GM18502 (cell line): ENCODE measurements around the gene LGALS14.
"Not testable (repeated sequence)": the region's sequence is repeated elsewhere in the genome, so short reads cannot be mapped to it uniquely, and the experiment has no call there.

Experiments
- ATAC-seq: cut with Tn5 transposase; IDR thresholded peaks from one replicate; pipeline ENCODE4 v1.9.1; 2021; ENCODE audit warnings: mild to moderate bottlenecking; ENCODE audit not compliant: unreplicated experiment, poor library complexity

Gene LGALS14

DNA sequence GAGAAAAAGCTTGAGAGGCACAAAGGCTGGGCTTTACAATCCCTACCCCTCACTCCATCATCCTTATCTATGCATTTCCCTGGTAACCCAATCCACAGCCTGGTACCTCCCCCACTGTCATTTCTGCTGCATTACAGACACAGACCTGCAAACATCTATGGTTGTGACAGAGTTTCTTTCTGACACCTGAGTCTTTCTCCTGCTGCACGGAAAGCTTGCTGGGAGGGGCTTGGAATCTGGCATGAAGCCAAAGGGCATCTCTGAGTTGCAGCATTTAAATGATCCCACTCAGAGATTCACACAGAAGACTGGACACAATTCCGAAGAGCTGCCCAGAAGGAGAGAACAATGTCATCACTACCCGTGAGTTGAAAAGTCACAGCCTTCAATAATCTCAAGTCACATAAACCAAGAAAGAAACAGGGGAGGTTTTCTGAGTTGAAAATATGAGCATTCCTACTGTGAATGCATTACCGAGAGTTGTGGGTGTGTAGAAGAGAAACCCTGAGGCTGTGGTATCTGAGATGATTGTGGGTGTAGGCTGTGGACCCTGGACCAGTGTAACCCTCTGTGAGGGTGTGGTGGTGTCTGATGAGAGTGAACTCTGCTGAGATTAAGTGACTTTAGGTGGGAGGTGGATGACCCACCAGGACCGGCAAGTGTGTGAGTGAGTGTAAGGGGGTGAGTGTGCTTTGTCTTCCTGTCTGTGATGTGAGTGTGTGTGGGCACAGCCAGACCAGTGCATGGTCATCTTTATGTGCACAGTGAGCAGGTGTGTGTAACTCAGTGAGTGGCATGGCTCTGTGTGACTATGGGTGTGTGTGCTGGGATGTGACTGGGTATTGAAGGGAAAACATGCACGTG, at the start of gene LGALS14:
LGALS14 (plus strand) TSS at position 301 of the 864 bp plus-strand sequence; CDS start at position 349, 48 bp downstream.
- no peak for ATAC-seq

DNA sequence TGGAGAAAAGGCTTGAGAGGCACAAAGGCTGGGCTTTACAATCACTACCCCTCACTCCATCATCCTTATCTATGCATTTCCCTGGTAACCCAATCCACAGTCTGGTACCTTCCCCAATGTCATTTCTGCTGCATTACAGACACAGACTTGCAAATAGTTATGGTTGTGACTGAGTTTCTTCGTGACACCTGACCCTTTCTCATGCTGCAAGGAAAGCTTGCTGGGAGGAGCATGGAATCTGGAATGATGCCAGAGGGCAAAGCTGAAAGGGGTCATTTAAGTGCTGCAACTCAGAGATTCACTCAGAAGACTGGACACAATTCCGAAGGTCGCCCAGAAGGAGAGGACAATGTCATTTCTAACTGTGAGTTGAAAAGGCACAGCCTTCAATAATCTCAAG, 48.7 kb upstream of the LGALS14 start, which contains the start of gene LGALS16:
LGALS16 (plus strand) TSS at position 301 of the 400 bp plus-strand sequence; CDS start at position 350, 49 bp downstream.
- no peak for ATAC-seq

- ATAC-seq: no peak
These were observed 44.5 kb upstream of the LGALS14 start for GRCh38 chr19:39659791-39660190.

DNA sequence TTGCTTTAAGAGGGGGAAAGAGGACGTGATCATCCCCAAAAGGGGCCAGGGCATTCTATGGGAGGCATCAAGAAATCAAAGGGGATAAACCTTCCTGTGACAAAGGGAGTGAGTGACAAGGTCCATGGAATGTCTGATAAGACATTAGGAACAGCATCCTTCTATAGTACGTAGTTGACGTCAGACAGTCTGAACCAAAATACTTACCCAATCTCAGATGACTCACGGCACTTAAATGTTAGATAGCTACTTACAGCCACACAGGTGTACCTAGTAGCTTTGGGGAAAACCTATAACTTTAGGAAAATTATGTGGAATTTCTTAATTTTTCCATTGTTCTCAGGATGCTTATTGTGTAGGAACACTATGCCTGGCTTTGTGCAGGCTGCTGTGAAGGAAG, 43.6 kb upstream of the LGALS14 start:
- no peak for ATAC-seq

DNA sequence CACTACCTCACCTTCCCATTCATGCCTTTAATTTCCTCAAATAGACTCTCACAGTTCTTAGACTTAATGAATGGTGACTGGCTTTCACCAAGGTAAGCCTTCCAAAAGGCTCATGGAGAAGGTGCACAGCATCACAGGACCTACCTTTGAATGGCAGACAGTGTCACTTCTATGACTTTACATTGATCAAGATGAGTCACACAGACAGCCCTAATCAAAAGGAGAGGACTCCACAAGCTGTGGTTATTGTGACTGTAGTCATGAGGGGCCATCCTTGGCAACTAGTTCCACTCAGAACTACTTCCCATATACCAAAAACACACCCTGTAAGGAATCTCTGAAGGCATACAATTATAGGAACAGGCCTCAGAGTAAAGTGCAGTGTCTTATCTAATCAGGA, 42.7 kb upstream of the LGALS14 start:
- ATAC-seq: no peak

DNA sequence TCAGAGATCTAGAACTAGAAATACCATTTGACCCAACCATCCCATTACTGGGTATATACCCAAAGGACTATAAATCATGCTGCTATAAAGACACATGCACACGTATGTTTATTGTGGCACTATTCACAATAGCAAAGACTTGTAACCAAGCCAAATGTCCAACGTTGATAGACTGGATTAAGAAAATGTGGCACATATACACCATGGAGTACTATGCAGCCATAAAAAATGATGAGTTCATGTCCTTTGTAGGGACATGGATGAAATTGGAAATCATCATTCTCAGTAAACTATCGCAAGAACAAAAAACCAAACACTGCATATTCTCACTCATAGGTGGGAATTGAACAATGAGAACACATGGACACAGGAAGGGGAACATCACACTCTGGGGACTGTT, 34.4 kb upstream of the LGALS14 start:
- not testable (repeated sequence) for ATAC-seq

- ATAC-seq: no peak
These were observed 33.3 kb upstream of the LGALS14 start for GRCh38 chr19:39670998-39671397.

- ATAC-seq: no peak
These were observed 32.4 kb upstream of the LGALS14 start for GRCh38 chr19:39671739-39672363.

- no peak for ATAC-seq
These were observed 31.8 kb upstream of the LGALS14 start for GRCh38 chr19:39672473-39672872.

DNA sequence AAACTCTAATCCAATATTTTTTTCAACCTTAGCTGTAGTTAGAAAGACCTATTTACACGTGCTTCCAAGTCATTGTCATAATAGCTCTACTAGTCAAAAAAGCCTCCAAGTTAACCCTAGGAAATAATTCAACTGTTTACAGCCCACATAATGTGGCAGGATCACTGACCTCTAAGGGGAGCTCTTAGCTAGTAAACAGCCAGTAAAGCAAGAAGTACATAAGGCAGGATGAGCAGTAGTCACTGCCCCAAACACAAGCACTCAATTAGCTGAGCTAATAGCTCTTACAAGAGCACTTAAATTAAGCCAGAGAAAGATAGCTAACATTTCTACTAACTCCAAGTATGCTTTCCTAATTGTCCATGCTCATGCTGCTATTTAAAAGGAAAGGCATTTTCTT, 30.4 kb upstream of the LGALS14 start:
- ATAC-seq: not testable (repeated sequence)

- no peak for ATAC-seq
These were observed 28.3 kb upstream of the LGALS14 start for GRCh38 chr19:39676004-39676403.

DNA sequence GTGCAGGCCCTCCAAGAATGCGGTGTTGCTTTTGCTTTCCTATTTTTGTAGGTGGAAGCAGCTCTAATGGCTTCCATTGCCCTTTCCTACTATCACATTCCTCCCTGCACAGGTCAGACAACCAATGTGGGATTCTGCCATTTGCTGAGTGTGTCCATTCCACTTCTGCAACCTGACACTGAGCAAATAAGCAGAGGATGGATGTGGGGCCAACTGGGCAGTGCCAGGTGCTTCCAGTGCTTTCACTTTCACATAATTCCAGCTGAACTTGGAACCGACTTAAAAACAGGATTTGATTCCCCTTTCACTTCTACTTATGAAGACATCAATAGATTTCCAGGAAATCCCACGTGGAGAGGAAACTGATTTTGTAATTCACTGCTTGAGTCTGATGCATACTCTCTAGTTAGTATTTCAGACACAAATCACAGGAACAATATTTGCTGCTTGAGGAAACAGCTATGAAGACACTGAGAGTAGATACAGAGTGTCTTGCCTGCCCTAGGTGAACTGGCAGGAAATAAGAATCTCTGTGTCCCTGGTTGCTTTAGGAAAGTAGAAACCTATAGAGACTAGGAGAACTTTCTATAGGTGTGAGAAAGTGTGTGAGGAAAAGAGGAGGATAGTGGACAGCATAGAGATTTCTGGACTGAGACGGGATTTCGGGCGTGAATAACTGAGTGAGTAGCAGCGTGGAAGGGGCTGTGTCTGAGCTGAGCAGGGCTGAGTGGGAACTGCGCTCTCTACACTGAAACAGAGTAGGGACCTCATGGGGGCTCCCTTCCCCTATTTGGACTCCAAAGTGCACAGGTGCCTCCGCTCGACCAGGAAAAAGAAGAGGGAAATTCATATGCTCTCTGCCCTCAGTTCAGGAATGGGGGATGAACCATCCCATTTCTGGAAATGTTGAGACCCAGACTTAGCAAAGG, 26.1 kb upstream of the LGALS14 start:
- no peak for ATAC-seq

DNA sequence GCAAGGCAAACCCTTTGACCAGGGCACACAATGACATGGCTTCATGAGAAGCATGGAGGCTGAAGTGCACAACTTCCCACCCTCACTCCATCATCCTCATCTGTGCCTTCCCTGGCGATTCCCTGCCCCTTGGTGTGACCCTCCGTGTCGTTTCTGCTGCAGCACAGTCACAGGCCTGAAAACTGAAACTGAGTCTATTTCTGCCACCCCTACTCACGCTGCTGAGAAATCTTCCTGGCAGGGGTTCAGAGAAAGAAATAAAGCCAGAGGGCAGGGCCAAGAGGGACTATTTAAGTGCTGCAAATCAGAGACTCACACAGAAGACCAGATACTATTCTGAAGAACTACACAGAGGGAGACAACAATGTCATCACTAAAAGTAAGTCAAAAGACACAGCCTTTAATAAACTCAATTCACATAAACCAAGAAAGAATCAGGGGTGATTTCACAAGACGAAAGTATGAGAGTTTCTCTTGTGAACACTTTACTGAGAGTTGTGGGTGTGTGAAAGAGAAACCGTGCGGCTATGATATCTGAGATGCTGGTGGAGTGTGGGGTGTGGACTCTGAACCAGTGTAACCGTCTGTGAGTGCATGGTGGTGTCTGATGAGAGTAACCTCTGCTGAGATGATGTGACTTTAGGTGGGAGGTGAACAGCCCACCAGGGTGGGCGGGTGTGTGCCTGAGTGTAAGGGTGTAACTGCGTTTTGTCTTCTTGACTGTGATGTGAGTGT, 25.1 kb upstream of the LGALS14 start:
- ATAC-seq: peak; percentile 73

GRCh38 chr19:39679791-39680168, 24.5 kb upstream of the LGALS14 start:
- peak; percentile 24 for ATAC-seq

- ATAC-seq: no peak
These were observed 23.7 kb upstream of the LGALS14 start for GRCh38 chr19:39680593-39680992.

DNA sequence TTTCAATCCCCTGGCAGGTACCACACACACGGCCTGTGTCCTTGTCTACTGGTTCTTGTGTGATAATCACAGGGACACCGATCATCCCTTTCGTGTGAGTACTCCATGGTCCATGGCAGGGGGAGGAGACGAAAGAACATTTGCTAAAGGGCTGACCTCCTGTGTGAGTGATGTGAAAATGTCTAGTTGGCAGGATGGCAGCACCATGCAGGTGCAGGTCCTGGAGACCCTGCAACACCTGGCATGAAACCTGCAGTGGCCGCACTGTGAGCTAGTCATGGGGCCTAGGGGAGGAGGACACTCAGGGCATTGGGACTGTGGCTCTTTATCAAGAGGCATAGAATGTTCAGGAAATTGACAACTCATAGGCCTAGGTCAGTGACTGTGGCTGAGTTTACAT, 22.9 kb upstream of the LGALS14 start:
- no peak for ATAC-seq

DNA sequence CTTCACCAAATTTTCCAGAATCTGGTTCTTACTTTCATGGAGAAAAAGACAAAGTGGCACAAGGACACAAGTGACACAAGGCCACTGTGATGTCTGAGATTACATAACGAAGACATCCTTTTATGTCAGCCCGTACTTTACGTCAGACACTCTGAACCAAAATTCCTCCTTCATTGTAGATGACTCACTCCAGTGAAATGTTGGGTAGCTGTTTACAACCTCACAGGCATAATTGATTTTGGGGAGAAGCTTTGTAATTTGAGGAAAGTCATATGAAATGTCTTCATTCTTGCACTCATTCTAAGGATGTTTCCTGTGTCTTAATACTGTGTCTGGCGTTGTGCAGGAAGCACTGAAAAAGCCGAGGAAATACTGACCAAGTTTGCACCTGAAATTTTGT, 20.0 kb upstream of the LGALS14 start:
- ATAC-seq: no peak

DNA sequence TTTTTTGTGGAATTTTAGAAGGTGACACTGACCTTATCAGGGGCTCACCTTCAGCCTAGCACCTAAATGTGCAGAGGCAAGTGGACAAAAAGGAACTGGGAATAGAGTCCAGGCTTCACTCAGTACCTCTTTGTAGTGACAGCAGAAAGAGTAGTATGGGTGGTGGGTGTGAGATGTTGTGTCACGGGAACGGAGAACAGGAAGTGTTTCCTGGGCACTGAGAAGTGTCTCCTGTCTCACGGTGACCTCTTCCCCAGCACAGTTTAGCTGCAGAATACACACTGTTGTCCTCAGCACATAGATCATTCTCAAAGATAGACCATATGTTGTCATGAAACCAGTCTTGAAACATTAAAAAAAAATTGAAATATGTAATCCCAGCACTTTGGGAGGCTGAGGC, 17.5 kb upstream of the LGALS14 start:
- ATAC-seq: no peak

GRCh38 chr19:39688637-39689036, 15.6 kb upstream of the LGALS14 start:
- not testable (repeated sequence) for ATAC-seq

DNA sequence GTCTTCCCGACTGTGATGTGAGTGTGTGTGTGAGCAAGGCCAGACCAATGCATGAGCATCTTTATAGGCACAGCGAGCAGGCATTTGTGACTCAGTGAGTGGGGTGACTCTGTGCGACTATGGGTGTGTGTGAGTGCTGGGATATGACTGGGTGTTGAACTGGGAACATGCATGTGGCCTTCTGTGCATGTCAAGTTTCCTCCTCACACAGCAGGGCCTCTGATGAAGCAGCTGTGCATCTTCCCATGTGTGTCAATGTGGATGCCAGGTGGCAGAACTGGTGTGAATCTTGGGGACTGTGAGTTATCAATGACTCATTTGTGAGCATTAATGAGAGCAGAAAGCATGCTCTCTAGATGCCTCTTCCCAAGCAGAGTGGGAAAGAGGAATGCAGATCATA, 12.1 kb upstream of the LGALS14 start:
- no peak for ATAC-seq
